Choroid plexus epithelial cell (primary cell): ENCODE results near the gene EEA1.

Experiments
- DNase-seq: peaks from one replicate; pipeline ENCODE4 v3.0.0-alpha.2; 2010; ENCODE audit warnings: low read depth
- H3K4me3 ChIP-seq: 2 replicates; pipeline ENCODE4 v1.5.1; 2011; ENCODE audit warnings: low read depth, mild to moderate bottlenecking, control low read depth, low read length, moderate library complexity
- TF ChIP-seq, protein P1 (sequence below): conservative IDR thresholded peaks from 2 replicates; pipeline ENCODE4 v1.5.1; 2011; ENCODE audit warnings: low read depth, mild to moderate bottlenecking, control low read depth, inconsistent platforms, low read length, moderate library complexity

EEA1 gene

DNA sequence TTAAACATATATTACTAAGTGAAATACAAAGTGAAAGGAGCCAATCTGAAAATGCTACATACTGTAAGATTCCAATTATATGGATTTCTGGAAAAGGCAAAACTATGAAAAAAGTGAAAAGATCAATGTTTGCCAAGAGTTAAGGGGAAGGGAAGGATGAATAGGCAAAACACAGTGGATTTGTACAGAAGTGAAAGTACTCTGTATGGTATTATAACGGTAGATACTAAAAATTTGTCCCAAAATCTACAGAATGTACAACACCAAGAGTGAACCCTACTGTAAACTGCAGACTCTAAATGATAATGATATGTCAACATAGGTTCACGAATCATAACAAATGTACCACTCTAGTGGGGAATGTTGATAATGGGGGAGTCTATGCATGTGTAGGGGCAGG lies 17.8 kb downstream of the EEA1 start:
- DNase-seq = no peak
- no peak overlapping the region for H3K4me3 ChIP-seq
- TF ChIP-seq, protein P1, sequence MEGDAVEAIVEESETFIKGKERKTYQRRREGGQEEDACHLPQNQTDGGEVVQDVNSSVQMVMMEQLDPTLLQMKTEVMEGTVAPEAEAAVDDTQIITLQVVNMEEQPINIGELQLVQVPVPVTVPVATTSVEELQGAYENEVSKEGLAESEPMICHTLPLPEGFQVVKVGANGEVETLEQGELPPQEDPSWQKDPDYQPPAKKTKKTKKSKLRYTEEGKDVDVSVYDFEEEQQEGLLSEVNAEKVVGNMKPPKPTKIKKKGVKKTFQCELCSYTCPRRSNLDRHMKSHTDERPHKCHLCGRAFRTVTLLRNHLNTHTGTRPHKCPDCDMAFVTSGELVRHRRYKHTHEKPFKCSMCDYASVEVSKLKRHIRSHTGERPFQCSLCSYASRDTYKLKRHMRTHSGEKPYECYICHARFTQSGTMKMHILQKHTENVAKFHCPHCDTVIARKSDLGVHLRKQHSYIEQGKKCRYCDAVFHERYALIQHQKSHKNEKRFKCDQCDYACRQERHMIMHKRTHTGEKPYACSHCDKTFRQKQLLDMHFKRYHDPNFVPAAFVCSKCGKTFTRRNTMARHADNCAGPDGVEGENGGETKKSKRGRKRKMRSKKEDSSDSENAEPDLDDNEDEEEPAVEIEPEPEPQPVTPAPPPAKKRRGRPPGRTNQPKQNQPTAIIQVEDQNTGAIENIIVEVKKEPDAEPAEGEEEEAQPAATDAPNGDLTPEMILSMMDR = no peak

DNA sequence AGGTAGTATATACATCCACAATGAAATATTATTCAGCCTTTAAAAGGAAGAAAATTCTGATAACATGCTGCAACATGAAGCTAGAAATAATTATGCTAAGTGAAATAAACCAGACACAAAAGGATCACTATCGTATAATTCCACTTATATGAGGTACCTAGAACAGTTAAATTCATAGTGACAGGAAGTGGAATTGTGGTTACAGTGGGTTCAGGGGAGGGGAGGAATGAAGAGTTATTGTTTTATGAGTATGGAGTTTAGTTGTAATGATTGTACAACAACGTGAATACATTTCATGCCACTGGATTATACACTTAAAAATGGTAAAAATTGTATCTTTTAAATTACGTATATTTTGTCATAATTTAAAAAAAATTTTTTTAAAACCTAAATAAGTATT lies 21.0 kb downstream of the EEA1 start:
- H3K4me3 ChIP-seq = no peak overlapping the region
- TF ChIP-seq, protein P1 = no peak
- DNase-seq = no peak

DNA sequence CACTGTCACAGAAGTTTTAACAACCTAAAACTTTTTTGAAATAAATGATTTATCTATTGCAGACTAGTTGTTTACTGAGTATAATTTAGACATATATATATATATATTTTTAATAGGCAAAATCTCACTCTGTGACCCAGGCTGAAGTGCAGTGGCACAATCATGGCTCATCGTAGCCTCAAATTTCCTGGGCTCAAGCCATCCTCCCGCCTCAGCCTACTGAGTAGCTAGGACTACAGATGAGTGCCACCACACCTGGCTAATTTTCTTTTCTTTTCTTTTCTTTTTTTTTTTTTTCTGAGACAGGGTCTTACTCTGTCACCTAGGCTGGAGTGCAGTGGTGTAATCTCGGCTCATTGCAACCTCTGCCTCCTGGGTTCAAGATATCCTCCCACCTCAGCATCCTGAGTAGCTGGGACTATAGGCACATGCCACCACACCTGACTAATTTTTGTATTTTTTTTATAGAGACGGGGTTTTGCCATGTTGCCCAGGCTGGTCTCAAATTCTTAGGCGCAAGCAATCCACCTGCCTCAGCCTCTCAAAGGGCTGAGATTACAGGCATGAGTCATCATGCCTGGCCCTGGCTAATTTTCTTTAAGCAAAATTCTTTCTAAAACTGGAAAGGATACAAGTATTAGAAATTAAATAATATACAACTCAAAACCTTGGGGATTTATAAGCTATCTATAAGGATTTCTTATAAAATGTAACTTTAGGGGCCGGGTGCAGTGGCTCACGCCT lies 23.1 kb downstream of the EEA1 start:
- TF ChIP-seq, protein P1 = no peak
- DNase-seq = peak; percentile 19
- H3K4me3 ChIP-seq = no peak overlapping the region

DNA sequence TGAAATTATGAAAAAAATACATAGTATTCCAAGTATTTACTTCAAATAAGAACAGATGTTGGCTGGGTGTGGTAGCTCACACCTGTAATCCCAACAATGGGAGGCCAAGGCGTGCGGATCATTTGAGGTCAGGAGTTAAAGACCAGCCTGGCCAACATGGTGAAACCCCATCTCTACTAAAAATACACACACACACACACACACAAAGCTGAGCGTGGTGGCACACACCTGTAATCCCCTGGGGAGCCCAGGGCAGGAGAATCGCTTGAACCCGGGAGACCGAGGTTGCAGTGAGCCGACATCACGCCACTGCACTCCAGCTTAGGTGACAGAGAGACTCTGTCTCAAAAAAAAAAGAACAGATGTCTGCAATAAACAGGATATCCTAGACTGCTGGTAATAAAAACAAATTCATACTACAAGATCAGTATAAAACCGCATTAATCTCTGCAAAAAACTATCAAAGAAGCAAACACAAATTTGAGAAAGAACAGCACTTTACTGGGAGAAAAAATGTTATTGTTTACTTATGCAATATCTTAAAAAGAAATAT lies 23.8 kb downstream of the EEA1 start:
- no peak for DNase-seq
- TF ChIP-seq, protein P1 = no peak
- H3K4me3 ChIP-seq = no peak overlapping the region

DNA sequence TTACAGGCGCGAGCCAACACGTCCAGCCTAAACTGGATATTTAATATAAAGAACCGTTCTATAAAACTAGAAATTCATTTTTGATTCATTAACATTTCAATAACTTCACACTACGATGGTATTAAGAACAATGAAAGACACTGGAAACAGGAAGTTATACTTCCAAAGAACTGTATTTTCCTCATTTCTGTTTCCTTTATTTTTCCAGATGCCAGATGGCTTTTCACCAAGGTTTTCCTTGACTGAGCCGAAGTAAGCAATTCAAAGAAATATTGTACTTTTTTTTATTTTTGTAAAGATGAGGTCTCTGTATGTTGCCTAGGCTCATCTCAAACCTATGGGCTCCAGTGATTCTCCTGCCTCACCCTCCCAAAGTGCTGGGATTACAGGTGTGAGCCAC lies 28.2 kb downstream of the EEA1 start:
- no peak for DNase-seq
- TF ChIP-seq, protein P1 = no peak
- no peak overlapping the region for H3K4me3 ChIP-seq

DNA sequence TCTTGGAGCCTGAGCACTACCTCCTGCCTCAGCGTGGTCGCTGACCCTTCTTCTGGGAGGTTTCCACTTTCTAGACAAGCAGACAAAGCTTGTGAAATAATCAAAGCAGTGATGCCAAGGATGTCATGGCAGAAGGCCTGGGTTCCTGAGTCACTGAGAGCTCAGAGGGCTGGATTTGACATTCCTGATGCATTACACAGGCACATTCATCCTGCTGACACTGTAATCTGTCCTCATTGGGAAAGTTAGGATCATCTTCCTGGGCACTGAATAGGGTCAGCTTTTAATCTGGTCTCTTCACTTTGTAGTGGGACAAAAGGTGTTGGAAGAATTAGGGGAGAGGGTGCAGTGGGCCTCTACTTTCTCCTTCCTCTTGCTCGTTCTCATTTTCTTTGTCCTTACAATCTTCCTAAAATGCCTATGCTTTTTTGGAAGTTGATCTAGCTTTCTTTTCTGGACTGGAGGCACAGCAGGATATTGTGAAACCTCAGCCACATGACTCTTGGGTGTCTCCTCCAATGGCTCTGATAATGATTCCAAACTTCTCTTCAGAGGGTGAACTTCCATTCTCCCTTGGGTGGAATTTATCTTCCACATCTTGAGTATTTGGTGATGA lies 29.6 kb downstream of the EEA1 start:
- H3K4me3 ChIP-seq = no peak overlapping the region
- peak; percentile 98 for DNase-seq
- TF ChIP-seq, protein P1 = no peak

DNA sequence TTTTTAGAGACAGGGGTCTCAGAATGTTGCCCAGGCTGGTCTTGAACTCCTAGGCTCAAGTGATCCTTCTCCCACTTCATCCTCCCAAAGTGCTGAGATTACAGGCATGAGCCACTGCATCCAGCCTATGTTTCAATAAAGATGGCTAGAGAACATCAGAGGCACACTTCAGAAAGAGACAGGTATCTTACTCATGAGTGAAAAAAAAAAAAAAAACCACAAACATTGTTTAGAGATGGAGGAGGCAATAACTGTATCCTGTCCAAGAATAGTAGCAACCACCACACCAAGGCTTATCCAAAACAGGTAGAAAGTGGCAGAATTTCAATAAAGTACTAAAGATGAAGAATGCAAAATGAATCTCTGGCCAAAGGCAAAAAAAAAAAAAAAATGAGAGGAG lies 30.3 kb downstream of the EEA1 start:
- TF ChIP-seq, protein P1 = no peak
- peak; percentile 23 for DNase-seq
- H3K4me3 ChIP-seq = no peak overlapping the region
